ENCODE data around the gene ENGASE. TPM values are rescaled to one million over a fixed set of nuclear protein-coding genes. Genes with fewer than 3 reads are reported as not detected.
"Not testable (repeated sequence)": the region's sequence is repeated elsewhere in the genome, so short reads cannot be mapped to it uniquely, and the experiment has no call there.

The ENGASE gene
- 10 to 100 TPM; 21.1 to 41.6 (median 31.5) TPM for polyA plus RNA-seq (ENCODE audit: insufficient read depth in 1 of 5, insufficient read length in 5 of 5, low replicate concordance in 1 of 5)
- long read RNA-seq, donor 1, transcript ENGASE-205 (14 exons, 2,579 nt), result major isoform, 5 of 7 reads
- long read RNA-seq, donor 1, partial matches to known transcripts, result 0 of 7 reads
- long read RNA-seq, donor 1, other reads (novel, unspliced or antisense), result 0 of 7 reads
- long read RNA-seq, donor 2, partial matches to known transcripts, result 17 of 17 reads
- long read RNA-seq, donor 2, other reads (novel, unspliced or antisense), result 0 of 17 reads
- long read RNA-seq, donor 3, partial matches to known transcripts, result 0 of 2 reads
- long read RNA-seq, donor 3, other reads (novel, unspliced or antisense), result 0 of 2 reads
- long read RNA-seq, donor 4, partial matches to known transcripts, result 0 of 2 reads
- long read RNA-seq, donor 4, other reads (novel, unspliced or antisense), result 0 of 2 reads
- long read RNA-seq, donor 5, transcript ENGASE-202 (7 exons, 1,381 nt), result major isoform, 5 of 6 reads
- long read RNA-seq, donor 5, partial matches to known transcripts, result 0 of 6 reads
- long read RNA-seq, donor 5, other reads (novel, unspliced or antisense), result 0 of 6 reads
- long read RNA-seq, donor 6, partial matches to known transcripts, result 0 of 4 reads
- long read RNA-seq, donor 6, other reads (novel, unspliced or antisense), result 0 of 4 reads
- long read RNA-seq, donor 7, partial matches to known transcripts, result 0 of 4 reads
- long read RNA-seq, donor 7, other reads (novel, unspliced or antisense), result 0 of 4 reads
- long read RNA-seq, donor 8, result 0 reads

- peak; percentile 90 to 93 for DNase-seq
These were observed at the start of gene ENGASE for GRCh38 chr17:79074649-79075445. TSS of gene ENGASE (plus strand) at chr17:79074824. CDS start at chr17:79074945, 121 bp downstream.

GRCh38 chr17:79024901-79025737 lies 49.5 kb upstream of the ENGASE start:
- no peak for DNase-seq

- DNase-seq, result no peak
These were observed 48.0 kb upstream of the ENGASE start for GRCh38 chr17:79026376-79027273.

GRCh38 chr17:79027274-79027924 lies 47.2 kb upstream of the ENGASE start:
- no peak for DNase-seq

- DNase-seq, result no peak
These were observed 46.6 kb upstream of the ENGASE start for GRCh38 chr17:79027925-79028491.

GRCh38 chr17:79028496-79029326 lies 45.9 kb upstream of the ENGASE start:
- no peak for DNase-seq

GRCh38 chr17:79029327-79030009 lies 45.2 kb upstream of the ENGASE start:
- no peak for DNase-seq

- not testable (repeated sequence) for DNase-seq
These were observed 44.0 kb upstream of the ENGASE start for GRCh38 chr17:79030636-79031035.

GRCh38 chr17:79031996-79032875 lies 42.4 kb upstream of the ENGASE start:
- DNase-seq, result no peak

- no peak for DNase-seq
These were observed 41.5 kb upstream of the ENGASE start for GRCh38 chr17:79033046-79033616.

- no peak for DNase-seq
These were observed 40.7 kb upstream of the ENGASE start for GRCh38 chr17:79033741-79034501.

GRCh38 chr17:79034931-79035485 lies 39.6 kb upstream of the ENGASE start:
- no peak for DNase-seq

GRCh38 chr17:79035686-79036085 lies 38.9 kb upstream of the ENGASE start:
- no peak for DNase-seq

- no peak for DNase-seq
These were observed 38.4 kb upstream of the ENGASE start for GRCh38 chr17:79036181-79036580.

GRCh38 chr17:79036596-79036995 lies 38.0 kb upstream of the ENGASE start:
- no peak for DNase-seq
